Fibroblast of lung (primary cell): Measurements from ENCODE around the gene PSAP.

Source experiments
- EZH2 ChIP-seq: IDR thresholded peaks from 2 replicates; pipeline ENCODE4 v1.5.1; 2012; ENCODE audit warnings: low read length, control low read depth, mild to moderate bottlenecking; ENCODE audit errors: missing control alignments
- TF ChIP-seq, protein P1 (sequence below), 2 donors: IDR thresholded peaks in 1 of 2; conservative IDR thresholded peaks in 1 of 2; 1 replicate in 1 of 2; 2 replicates in 1 of 2; pipeline ENCODE4 v1.5.1; 2011 to 2012; ENCODE audit warnings: low read length in 2 of 2, control low read depth in 1 of 2, inconsistent platforms in 1 of 2, low read depth in 1 of 2, mild to moderate bottlenecking in 1 of 2

DNA sequence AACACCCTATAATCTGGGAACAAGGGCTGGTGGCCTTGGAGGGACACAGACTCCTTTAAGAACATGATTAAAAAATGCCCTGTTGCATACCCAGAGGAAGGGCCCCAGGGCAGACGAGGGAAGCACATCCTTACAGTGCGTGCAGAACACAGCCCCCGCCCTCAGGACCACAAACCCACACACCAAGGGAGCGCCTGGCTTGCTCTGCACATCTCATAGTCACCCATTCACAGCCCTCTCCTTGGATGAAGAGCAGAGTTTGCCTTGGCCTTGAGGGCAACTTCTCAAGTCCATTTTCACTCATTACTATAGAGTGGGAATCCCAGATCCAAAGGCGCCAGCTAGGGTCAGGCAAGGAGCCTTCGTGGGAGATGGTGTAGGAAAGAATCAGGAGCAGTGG, 71.4 kb downstream of the PSAP start:
- TF ChIP-seq EZH2: no peak
- TF ChIP-seq, protein P1, sequence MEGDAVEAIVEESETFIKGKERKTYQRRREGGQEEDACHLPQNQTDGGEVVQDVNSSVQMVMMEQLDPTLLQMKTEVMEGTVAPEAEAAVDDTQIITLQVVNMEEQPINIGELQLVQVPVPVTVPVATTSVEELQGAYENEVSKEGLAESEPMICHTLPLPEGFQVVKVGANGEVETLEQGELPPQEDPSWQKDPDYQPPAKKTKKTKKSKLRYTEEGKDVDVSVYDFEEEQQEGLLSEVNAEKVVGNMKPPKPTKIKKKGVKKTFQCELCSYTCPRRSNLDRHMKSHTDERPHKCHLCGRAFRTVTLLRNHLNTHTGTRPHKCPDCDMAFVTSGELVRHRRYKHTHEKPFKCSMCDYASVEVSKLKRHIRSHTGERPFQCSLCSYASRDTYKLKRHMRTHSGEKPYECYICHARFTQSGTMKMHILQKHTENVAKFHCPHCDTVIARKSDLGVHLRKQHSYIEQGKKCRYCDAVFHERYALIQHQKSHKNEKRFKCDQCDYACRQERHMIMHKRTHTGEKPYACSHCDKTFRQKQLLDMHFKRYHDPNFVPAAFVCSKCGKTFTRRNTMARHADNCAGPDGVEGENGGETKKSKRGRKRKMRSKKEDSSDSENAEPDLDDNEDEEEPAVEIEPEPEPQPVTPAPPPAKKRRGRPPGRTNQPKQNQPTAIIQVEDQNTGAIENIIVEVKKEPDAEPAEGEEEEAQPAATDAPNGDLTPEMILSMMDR (conservative IDR thresholded peaks at IDR 0.05 in 1 of 2, IDR thresholded peaks at IDR 0.05 in 1 of 2; ENCODE audit: low read depth in 1 of 2, low read length in 2 of 2): no peak
